ENCODE data around the gene ZNF155. TPM values are rescaled to one million over a fixed set of nuclear protein-coding genes. Genes with fewer than 3 reads are reported as not detected.

ZNF155 gene
- polyA plus RNA-seq, 1 of the 3 experiments (the other 2 are of a cell fraction) = 2.1 TPM

DNA sequence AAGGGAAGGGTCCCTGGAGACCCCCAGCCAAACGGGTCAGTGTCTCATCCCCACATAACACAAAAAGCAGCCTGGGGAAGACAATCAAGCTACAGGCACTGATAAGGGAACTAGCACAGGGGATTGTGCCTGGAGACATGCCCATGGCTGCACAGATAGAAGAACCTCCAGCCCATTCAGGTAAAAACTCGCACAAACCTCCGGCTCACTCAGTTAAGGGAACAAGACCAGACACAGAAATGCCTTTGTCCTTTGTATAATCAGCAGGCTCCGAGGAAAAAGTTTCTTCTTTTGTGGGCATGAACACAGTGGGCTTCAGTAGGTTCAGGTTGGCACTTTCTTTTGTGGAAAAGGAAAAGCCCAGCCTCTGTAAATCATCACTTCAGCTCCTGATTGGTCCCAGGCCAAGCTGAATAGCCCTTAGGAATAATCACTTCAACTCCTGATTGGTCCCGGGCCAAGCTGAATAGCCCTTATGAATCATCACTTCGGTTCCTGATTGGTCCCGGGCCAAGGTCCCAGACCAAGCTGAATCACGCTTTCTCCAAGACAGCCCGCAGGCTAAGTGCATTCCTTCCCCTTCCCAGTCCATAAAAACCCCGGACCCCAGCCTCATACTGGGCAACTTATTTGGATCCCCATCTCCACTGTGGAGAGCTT, 13.8 kb downstream of the ZNF155 start:
- Histone ChIP-seq H3F3A (replicated peaks; ENCODE audit: insufficient read depth) (no peaks in the 10 kb centered on the region), H4K20me1 (ENCODE audit: insufficient read depth) (no peaks in the 10 kb centered on the region), H3K9me2 (no peaks in the 10 kb centered on the region), H3K9ac (no peak overlapping the region), H3K4me1 (ENCODE audit: control insufficient read depth in 1 of 2, insufficient read depth in 2 of 2, low read depth in 1 of 2, low read length in 1 of 2) (peaks cover 0 to 6% of the 10 kb centered on the region in 2 experiments; a peak in 1 of 4 replicates), H3K9me3 (no peaks in the 10 kb centered on the region), H3K4me2 (no peak overlapping the region), H3K27me3 (ENCODE audit: insufficient read depth) (no peaks in the 10 kb centered on the region), H3K4me3 (ENCODE audit: low read depth in 2 of 2, low read length in 1 of 2) (no peak overlapping the region), H3K36me3 (replicated peaks in 1 of 2; ENCODE audit: control insufficient read depth in 1 of 2, insufficient read depth in 2 of 2, low read length in 1 of 2) (peaks cover 36 to 42% of the 10 kb centered on the region in 2 experiments), H3K27ac (ENCODE audit: low read depth in 2 of 2, low read length in 1 of 2) (no peak overlapping the region), H2AFZ (ENCODE audit: low read depth) (no peak overlapping the region), H3K79me2 (ENCODE audit: insufficient read depth) (no peaks in the 10 kb centered on the region)
- CTCF ChIA-PET = no interaction called here
- POLR2A ChIA-PET = no interaction called here
- WGBS (ENCODE audit: low lambda C conversion rate) = 73% methylated on average over 7 of the region's 10 CpGs
- TF ChIP-seq RAD21 (IDR thresholded peaks at IDR 0.05; ENCODE audit: low read length) (no peak), MXI1 (IDR thresholded peaks at IDR 0.05; ENCODE audit: low read depth, low read length) (no peak), ELF1 (IDR thresholded peaks at IDR 0.05) (no peak), NRF1 (IDR thresholded peaks at IDR 0.05; ENCODE audit: low read depth, low read length) (no peak), GABPA (IDR thresholded peaks at IDR 0.05; ENCODE audit: low read depth) (no peak), RXRA (IDR thresholded peaks at IDR 0.05; ENCODE audit: borderline replicate concordance, low read depth) (no peak), EZH2phosphoT487 (IDR thresholded peaks at IDR 0.05; ENCODE audit: borderline replicate concordance, low read depth) (no peak), EP300 (IDR thresholded peaks at IDR 0.05; ENCODE audit: borderline replicate concordance in 1 of 2, low read depth in 1 of 2, low read length in 1 of 2) (no peak), SMC3 (IDR thresholded peaks at IDR 0.05; ENCODE audit: low read depth, low read length) (no peak), TEAD4 (IDR thresholded peaks at IDR 0.05; ENCODE audit: borderline replicate concordance, insufficient read depth) (no peak), FOSL2 (IDR thresholded peaks at IDR 0.05; ENCODE audit: borderline replicate concordance, low read depth) (no peak), CHD2 (IDR thresholded peaks at IDR 0.05; ENCODE audit: low read length, partially characterized antibody) (no peak), YY1 (IDR thresholded peaks at IDR 0.05; ENCODE audit: low read depth) (no peak)
- TF ChIP-seq, protein P1, sequence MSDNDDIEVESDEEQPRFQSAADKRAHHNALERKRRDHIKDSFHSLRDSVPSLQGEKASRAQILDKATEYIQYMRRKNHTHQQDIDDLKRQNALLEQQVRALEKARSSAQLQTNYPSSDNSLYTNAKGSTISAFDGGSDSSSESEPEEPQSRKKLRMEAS (IDR thresholded peaks at IDR 0.05; ENCODE audit: low read depth) = no peak
- TF ChIP-seq, protein P2, sequence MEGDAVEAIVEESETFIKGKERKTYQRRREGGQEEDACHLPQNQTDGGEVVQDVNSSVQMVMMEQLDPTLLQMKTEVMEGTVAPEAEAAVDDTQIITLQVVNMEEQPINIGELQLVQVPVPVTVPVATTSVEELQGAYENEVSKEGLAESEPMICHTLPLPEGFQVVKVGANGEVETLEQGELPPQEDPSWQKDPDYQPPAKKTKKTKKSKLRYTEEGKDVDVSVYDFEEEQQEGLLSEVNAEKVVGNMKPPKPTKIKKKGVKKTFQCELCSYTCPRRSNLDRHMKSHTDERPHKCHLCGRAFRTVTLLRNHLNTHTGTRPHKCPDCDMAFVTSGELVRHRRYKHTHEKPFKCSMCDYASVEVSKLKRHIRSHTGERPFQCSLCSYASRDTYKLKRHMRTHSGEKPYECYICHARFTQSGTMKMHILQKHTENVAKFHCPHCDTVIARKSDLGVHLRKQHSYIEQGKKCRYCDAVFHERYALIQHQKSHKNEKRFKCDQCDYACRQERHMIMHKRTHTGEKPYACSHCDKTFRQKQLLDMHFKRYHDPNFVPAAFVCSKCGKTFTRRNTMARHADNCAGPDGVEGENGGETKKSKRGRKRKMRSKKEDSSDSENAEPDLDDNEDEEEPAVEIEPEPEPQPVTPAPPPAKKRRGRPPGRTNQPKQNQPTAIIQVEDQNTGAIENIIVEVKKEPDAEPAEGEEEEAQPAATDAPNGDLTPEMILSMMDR (IDR thresholded peaks at IDR 0.05) = no peak
- TF ChIP-seq, protein P3, sequence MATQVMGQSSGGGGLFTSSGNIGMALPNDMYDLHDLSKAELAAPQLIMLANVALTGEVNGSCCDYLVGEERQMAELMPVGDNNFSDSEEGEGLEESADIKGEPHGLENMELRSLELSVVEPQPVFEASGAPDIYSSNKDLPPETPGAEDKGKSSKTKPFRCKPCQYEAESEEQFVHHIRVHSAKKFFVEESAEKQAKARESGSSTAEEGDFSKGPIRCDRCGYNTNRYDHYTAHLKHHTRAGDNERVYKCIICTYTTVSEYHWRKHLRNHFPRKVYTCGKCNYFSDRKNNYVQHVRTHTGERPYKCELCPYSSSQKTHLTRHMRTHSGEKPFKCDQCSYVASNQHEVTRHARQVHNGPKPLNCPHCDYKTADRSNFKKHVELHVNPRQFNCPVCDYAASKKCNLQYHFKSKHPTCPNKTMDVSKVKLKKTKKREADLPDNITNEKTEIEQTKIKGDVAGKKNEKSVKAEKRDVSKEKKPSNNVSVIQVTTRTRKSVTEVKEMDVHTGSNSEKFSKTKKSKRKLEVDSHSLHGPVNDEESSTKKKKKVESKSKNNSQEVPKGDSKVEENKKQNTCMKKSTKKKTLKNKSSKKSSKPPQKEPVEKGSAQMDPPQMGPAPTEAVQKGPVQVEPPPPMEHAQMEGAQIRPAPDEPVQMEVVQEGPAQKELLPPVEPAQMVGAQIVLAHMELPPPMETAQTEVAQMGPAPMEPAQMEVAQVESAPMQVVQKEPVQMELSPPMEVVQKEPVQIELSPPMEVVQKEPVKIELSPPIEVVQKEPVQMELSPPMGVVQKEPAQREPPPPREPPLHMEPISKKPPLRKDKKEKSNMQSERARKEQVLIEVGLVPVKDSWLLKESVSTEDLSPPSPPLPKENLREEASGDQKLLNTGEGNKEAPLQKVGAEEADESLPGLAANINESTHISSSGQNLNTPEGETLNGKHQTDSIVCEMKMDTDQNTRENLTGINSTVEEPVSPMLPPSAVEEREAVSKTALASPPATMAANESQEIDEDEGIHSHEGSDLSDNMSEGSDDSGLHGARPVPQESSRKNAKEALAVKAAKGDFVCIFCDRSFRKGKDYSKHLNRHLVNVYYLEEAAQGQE (IDR thresholded peaks at IDR 0.05; ENCODE audit: low read depth, low read length) = no peak
- TF ChIP-seq, protein P4, sequence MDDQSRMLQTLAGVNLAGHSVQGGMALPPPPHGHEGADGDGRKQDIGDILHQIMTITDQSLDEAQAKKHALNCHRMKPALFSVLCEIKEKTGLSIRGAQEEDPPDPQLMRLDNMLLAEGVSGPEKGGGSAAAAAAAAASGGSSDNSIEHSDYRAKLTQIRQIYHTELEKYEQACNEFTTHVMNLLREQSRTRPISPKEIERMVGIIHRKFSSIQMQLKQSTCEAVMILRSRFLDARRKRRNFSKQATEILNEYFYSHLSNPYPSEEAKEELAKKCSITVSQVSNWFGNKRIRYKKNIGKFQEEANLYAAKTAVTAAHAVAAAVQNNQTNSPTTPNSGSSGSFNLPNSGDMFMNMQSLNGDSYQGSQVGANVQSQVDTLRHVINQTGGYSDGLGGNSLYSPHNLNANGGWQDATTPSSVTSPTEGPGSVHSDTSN (IDR thresholded peaks at IDR 0.05) = no peak
- DNase-seq = no peak

All from SK-N-SH (cell line).